DND-41 (cell line): Measurements from ENCODE around the gene IQSEC1.

ENCODE experiments used
- CTCF ChIP-seq: IDR thresholded peaks from 2 replicates; pipeline ENCODE4 v1.5.1; 2012; ENCODE audit warnings: borderline replicate concordance, low read length, moderate library complexity, mild to moderate bottlenecking; ENCODE audit not compliant: poor library complexity, severe bottlenecking; ENCODE audit errors: extremely low read depth
- EZH2 ChIP-seq: IDR thresholded peaks from 3 replicates; pipeline ENCODE4 v1.6.1; 2012; ENCODE audit warnings: borderline replicate concordance, low read depth, mild to moderate bottlenecking, moderate library complexity, low read length, inconsistent platforms; ENCODE audit not compliant: severe bottlenecking

DNA sequence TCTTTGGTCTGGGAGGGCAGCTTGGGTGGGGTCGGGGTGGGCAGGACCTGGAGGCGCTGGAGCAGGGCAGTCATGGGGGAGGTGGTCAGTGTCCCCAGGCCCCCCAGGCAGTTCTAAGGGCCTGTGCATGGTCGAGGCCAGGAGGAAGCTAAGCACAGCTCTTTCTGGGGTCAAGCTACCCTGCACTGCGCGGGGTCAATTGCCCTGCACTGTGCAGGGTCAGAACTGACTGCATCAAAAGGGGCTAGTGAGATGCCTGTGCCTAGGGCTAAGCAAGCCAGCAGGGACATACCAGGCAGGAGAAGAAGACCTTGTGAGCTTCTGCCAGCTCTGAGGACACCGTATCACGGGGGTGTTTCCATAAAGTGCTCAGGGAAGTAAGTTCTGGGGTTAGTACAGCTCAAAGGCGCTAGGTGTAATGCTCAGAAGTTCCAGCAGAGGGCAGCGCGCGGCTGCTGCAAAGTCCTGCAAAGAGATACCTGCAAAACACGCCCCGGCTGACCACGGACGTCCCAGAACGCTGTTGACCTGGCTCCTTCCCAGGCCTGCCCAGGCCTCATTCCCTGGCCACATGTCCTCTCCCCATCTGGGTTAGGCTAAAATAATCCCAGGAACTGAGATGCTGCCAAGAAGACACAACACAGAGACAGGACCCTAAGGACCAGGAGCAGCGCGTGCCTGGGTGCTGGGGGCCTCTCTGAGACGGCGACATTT lies 18.8 kb upstream of the IQSEC1 start:
- TF ChIP-seq CTCF (peak; percentile 98), EZH2 (no peak)
